SKM-1 treated with dmso at 0.1 percent for 144 hours (cell line): Measurements from ENCODE around the gene SIRPA.

Experiments used
- DNase-seq: peaks from one replicate; lab custom pipeline; 2025; ENCODE audit not compliant: unreplicated experiment; lab: John Stamatoyannopoulos, UW

Gene SIRPA

DNA sequence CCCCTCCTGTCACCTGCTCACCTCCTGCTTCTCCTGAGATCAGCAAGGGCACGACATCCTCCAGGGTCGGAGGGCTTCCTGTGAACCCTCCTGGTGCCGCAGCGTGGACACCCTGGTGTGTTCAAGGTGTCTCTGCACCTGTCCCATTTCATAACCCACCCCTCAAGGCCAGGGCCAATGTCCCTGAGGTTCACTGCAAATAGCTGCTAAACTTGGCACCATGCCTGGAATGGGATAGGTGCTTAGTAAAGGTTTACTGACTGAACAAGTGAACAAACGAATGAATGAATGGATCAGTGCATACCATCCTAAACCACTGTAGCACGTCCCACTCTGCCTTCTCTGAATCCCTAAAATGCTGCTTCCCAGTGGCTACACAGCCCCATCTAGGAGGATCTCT lies 35.0 kb downstream of the SIRPA start:
- DNase-seq: no peak

DNA sequence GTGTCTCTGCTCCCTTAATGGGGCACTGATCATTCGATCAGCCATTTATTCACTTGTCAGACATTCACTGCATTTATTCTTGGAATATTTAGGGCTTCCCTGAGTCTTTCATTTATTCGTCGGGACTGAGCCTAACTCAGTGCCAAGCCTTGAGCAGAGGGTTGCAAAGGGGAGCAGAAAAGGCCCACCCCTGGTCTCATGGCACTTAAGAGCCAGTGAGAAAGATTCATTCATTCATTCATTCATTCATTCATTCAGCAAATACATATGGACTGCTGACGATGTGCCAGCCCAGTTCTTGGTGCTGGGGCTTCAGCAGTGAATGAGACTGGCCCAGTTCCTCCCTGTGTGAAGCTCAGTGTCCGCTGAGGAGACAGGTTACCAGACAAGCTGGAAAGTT lies 36.6 kb downstream of the SIRPA start:
- no peak for DNase-seq

DNA sequence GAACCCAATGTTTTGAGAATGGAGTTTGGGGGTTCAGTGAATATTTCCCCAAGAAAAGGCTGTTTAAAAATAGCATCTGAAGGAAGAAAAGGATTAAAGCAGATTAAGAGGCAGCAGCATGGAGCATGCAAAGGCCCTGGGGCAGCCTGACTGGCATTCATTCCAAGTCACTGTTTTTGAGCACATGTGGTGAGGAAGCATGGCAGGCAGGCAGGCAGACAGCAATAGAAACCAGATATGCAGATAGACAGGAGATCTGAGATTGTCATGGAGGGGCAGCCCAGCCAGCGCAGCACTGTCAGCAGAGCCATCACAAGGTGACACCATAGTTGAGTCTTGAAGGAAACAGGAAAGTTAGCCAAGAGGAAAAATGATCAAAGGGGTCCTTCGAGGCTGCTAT lies 37.8 kb downstream of the SIRPA start:
- no peak for DNase-seq

DNA sequence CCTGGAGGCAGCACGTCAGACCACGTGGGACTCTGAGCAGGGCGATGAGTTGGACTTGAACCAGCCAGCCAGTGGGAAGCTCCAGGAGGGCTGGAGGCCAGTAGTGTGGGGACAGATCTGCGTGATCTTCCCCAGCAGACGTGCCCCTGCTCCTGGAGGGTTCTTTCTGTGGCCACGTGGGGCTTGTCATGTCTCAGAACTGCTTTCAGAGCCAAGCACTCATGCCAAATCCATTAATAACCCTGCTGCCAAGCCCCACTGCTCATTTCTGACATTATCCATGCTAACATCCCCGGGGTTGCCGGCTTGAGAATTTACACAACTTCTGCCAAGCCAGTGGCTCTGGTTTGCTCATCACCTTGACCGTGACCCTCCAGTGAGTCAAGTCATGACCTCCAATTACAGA lies 38.3 kb downstream of the SIRPA start:
- DNase-seq: no peak

DNA sequence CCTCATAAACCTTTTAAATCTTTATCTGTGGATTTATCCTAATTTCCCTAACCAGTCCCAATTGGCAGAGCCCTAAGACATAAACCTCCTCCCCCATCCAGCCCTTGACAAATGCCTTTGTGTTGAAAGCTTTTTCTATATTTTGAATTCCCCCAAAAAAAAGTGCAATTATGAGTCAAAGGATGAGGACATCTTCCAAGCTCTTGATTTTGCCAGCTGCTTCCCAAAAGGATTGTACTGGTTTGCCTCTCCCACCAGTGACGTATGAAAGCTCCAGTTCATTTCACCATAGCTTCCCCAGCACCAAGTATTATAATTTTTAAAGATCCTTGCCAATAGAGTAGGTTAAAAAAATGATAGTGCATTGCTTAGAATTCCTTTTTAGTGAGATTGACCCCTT lies 38.9 kb downstream of the SIRPA start:
- no peak for DNase-seq

DNA sequence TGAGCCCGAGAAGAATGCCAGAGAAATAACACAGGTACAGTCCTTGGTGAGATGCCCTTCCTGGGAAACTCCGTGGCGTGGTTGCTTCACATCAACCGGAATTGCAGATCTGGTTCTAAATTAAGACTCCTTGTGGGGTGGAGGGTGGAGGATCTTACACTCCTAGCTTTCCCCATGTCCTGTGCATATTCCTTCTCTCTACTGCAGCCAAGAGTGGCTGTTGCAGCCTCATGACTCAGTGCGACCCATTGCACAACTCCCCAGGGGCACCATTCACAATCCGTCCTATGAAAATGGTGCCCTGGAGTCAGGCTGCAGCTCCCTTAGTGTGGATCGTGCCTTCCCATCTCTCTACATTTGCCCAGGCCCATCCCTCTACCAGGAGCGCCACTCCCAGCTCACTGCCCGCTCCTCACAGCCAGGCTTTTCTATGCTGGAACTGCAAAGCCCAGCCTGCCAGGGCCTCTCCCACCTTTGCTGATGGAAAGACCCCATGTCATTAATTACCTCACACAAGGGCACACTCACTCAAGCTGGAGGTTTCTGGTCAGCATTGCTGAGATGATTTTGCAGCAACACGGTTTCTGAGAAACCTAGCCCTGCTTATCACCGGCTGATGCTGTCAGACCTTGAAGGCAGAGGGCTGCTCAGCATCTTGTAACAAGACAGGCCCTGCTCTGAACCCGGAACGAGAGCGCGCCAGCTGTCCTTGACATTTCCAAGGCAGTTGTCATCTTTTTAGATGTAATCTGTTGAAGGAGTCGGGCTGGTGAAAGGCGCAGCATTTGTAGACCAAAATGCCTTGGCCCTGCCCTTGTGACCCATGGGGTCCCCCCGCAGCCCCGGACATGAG lies 39.7 kb downstream of the SIRPA start:
- peak; percentile 24 for DNase-seq

DNA sequence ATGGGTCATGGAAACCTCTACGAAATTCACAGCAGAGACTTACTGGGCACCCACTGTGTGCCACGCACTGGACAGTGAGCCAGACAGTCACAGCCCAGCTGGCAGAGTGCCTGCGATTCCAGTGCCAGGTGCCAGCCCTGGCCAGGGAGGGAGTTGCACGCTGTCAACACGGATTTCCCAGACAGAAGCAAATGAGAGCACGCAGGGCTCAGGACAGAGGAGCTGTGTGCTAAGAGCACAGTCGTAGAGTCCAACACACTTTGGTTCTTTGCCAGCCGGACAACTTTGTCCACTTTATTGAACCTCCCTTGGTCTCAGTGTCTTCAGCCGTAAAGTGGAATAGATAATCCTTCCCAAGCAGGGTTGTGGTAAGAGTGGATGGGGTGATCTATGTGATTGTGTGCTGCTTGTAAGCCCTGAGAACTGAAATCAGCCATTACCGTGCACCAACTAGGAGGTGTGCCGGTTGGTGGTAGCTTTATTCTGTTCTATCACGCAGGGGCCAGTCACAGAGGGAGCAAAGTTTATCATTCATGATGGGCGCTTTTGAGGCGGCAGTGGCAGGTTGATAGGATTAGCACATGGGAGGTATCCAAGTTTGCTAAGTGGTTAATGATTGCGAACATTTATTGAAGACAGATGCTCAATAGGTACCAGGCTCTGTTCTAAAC lies 40.6 kb downstream of the SIRPA start:
- no peak for DNase-seq

DNA sequence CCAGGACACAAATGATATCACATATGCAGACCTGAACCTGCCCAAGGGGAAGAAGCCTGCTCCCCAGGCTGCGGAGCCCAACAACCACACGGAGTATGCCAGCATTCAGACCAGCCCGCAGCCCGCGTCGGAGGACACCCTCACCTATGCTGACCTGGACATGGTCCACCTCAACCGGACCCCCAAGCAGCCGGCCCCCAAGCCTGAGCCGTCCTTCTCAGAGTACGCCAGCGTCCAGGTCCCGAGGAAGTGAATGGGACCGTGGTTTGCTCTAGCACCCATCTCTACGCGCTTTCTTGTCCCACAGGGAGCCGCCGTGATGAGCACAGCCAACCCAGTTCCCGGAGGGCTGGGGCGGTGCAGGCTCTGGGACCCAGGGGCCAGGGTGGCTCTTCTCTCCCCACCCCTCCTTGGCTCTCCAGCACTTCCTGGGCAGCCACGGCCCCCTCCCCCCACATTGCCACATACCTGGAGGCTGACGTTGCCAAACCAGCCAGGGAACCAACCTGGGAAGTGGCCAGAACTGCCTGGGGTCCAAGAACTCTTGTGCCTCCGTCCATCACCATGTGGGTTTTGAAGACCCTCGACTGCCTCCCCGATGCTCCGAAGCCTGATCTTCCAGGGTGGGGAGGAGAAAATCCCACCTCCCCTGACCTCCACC lies 42.2 kb downstream of the SIRPA start:
- DNase-seq: no peak

DNA sequence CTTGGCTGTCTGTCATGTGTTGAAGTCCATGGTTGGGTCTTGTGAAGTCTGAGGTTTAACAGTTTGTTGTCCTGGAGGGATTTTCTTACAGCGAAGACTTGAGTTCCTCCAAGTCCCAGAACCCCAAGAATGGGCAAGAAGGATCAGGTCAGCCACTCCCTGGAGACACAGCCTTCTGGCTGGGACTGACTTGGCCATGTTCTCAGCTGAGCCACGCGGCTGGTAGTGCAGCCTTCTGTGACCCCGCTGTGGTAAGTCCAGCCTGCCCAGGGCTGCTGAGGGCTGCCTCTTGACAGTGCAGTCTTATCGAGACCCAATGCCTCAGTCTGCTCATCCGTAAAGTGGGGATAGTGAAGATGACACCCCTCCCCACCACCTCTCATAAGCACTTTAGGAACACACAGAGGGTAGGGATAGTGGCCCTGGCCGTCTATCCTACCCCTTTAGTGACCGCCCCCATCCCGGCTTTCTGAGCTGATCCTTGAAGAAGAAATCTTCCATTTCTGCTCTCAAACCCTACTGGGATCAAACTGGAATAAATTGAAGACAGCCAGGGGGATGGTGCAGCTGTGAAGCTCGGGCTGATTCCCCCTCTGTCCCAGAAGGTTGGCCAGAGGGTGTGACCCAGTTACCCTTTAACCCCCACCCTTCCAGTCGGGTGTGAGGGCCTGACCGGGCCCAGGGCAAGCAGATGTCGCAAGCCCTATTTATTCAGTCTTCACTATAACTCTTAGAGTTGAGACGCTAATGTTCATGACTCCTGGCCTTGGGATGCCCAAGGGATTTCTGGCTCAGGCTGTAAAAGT lies 43.5 kb downstream of the SIRPA start:
- no peak for DNase-seq

DNA sequence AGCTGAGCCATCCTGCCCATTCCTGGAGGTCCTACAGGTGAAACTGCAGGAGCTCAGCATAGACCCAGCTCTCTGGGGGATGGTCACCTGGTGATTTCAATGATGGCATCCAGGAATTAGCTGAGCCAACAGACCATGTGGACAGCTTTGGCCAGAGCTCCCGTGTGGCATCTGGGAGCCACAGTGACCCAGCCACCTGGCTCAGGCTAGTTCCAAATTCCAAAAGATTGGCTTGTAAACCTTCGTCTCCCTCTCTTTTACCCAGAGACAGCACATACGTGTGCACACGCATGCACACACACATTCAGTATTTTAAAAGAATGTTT lies 44.0 kb downstream of the SIRPA start:
- DNase-seq: no peak

DNA sequence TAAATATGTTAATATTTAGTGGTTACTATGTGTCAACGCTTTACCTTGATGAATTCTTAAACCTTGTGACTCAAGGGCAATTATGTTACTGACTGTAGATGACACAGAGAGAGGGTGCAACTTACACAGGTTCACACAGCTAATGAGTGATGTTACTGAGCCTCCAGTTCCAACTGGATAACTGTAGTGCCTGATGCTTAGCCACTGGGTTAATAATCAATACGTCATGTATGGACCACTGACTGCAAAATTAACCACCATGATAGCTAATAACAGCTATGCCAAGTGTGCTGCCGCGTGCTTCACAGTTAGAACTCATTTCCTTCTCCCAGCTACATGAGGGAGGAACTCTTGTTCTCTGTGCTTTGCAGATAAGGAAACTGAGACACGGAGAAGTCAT lies 45.4 kb downstream of the SIRPA start:
- no peak for DNase-seq

DNA sequence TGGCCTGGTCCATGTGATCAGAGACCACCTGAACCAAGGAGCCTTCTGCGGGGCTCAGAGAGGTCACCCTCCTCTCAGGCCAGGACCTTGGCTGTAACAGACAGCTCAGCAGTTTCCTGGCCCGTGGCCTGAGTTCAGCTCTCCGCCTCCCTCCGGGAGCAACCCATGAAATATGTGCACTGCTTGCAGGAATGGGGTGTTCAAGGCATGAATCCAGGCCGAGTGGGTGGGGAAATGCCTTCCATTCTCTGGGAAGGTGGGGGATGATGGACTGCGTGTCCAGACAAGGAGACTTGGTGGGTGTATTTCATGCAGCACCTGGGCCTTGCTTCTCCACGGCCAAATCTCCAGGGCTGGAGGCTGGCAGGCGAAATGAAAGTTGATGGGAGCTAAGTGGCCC lies 46.0 kb downstream of the SIRPA start:
- no peak for DNase-seq

DNA sequence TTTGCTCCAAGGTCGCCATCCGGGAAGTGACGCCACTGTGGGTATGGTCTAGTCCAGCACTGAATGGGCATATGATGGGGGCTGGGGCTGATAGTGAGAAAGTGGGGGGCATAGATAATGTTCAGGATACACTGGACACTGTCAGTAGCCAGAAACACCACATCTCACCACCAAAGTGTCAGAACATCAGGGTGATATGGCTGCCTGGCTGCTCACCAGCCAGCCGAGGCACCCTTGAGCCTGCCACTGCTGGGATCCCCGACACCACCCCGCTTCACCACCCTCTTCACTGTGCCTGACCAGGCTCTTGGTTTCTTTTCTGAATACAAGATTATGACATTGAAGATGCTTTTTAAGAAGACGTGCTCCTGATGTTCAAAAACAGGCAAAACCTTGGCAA lies 46.9 kb downstream of the SIRPA start:
- no peak for DNase-seq

DNA sequence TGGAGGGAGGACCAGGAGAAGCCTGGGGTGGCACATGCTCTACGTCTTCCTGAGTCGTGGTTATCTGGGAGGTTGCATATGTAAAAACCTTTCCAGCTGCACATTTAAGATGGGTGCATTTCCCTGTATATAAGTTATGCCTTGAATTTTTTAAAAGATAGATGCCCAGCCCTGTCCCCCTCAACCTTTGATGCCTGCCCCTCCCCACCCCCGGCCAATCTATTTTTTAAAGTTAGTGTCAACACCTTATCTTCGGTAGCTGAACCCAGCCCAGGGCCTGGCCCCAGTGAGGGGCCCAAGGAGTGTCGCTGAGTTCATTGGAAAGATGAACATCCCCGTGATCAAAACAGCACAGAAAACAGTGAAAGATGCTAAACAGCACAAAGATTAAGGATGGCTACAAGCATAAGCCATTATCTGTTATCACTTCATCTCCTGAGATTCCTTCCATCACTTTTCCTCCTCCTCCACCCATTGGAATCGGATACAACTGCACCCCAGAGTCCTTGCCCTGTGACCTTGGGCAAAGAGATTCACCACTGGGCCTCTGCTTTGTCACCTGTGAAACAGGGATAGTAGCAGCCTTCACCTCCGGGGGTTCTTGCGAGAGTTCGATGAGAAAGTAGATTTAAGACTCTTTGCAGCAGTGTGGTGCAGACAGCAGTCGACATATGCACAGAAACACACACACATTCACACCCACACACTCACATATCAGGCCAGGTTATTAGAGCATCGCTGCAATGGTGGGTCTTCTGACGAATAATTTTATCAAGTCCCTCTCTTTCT lies 47.5 kb downstream of the SIRPA start:
- DNase-seq: no peak

DNA sequence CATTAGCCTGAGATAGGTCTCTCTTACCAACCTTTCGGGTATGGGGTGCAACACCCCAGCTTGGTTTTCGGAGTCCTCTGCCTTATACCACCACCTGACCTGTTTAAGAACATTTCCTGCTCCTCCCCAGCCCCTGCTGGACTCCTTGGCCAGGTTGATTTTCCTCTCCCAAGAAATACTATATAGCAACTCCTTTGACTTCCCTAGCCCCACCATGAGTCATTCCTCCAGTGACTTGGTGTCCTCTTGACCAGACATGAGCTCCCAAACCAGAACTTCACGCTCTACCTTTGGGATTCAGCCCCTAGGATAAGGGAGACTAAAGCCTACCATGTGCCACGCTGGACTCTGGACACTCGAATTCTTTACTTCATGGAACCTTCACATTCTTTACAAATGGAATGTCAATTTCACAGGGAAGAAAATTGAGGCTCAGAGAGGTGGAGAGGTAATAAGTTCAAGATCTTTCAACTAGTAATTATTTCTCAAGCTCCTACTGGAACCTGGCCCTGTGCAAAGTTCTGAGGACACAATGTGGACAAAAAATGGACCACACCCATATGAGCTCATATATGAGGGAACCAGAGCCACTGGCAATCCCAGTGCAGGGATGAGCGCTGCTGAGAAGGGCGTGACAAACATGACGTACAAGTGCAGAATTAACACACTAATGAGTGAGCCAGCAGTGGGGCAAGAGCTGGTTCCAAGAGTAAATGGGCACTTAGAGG lies 48.2 kb downstream of the SIRPA start:
- no peak for DNase-seq

DNA sequence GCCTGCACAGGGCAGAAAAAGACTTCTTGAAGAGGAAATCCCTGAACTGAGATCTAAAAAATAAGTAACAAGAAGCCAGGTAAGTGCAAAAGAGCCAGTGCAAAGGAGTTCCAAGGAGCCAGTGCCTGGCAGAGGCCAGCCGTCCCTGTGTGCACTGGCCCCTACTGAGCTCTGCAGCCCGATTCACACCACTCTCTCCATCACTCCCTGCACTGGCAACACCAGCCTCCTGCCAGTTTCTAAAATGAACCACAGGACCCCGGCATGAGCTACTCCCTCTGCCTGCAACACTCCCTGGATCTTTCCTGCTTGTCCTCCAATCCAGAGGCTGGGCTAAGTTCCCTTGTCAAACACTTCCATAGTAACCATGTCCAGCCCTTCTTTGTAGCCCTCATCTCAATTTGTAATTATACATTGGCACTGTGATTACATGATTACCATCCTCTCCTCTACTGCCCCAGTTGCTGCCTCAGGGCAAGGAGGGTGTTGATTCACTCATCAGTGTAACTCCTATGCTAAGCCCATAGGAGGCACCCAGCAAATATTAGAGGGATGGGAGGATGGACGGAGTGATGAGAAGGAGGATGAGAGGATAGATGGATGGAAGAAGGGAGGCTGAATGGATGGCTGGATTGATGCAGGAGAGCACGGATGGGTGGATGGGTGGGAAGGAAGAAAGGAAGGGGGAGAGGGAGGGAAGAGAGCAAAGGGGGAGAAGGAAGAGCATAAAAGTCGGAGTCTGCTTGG lies 49.3 kb downstream of the SIRPA start:
- no peak for DNase-seq

DNA sequence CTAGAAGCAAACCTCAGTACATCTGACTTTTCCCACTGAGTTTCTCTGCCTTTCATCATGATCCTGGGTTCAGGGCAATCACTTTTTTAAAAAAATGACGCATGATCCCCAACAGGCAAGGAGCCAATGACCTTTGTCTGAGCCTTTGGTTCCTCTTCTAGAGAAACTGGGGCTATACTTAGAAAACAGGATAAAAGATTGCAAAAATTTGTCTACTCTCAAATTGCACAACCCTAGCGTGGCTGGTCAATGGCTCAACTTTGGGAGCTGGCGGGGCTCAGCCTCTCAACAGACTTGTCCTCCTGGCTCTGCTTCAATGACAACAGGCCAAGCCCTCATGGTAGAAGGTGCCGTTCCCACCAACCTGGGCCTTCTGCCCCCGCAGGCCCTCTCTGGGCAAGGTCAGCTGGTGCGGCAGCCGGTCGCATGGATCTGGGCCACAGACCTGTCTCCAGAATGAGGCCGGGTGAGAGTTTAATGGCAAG lies 50.0 kb downstream of the SIRPA start:
- DNase-seq: peak; percentile 90

DNA sequence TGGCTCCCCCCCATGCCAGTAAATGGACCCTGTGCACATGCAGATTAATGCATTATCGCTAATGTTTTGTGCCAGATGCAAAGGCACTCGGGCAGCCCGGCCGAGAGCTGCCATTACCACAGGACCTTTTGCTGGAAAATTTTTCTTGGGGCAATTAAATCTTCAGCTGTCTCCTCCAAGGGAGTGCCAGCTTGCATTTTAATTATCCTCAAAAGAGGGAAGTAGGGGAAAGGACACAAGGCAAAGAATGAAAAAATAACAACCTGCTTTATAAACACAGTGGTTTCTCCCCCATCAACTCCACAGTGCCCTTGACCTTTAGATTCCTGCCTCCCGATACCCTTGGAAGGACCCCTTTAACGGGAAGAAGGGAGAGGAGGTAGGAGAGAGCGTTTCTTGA lies 50.5 kb downstream of the SIRPA start:
- DNase-seq: peak; percentile 43

DNA sequence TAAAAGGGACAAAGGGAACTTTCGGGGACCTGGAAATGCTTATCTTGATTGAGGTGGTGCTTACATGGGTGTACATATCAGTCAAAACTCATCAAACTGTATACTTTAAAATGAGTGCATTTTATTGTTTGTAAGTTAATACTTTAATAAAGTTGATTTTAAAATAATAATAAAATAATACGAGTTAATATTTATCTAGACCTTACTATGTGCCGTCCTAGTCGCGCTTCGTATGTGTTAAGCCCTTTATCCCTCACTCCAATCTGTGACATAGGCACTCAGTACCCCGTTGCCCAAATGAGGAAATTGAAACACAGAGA lies 51.2 kb downstream of the SIRPA start:
- DNase-seq: no peak
